Right ventricle myocardium inferior (tissue), 1 donor: ENCODE data around the gene SCML2. TPM values are rescaled to one million over a fixed set of nuclear protein-coding genes. Genes with fewer than 3 reads are reported as not detected.
"Not testable (repeated sequence)": the region's sequence is repeated elsewhere in the genome, so short reads cannot be mapped to it uniquely, and the experiment has no call there.

Experiments used
- ATAC-seq: fragments of 200-7000 bp; cut with Tn5 transposase; one replicate; pipeline ENCODE4 v1.9.1; 2020; ENCODE audit warnings: mild to moderate bottlenecking, moderate library complexity
- DNase-seq: peaks from one replicate; pipeline ENCODE4 v3.0.0; 2021; ENCODE audit errors: missing footprints
- intact Hi-C: fragments of 100-400 bp; cut with DNase I; formaldehyde crosslinking; loops from one replicate; pipeline ENCODE4 v1.11.0; 2022
- total RNA-seq: library from RNA; stranded (reverse); fragmentation: NEBNext Ultra II Directional; extraction: Animal tissue kit (Norgen Biotek cat#: 25700); gene quantifications from one replicate; pipeline ENCODE4 v1.2.1, GENCODE V29; 2021
- donor health status: DM: no; HTN: yes; CAD: no; lungs with severe emphysema.

The SCML2 gene
- total RNA-seq, 1 donor from 2014 or later: 1.4 TPM

- no peak for ATAC-seq
- intact Hi-C loops: no loop called here
- DNase-seq: no peak
Observed at GRCh38 chrX:18286322-18286831, 68.1 kb downstream of the SCML2 start.

GRCh38 chrX:18278449-18278848 is 76.0 kb downstream of the SCML2 start:
- intact Hi-C loops: no loop called here
- DNase-seq (no peak), ATAC-seq (no peak)

GRCh38 chrX:18272222-18272621 is 82.3 kb downstream of the SCML2 start:
- ATAC-seq (no peak), DNase-seq (no peak)
- intact Hi-C loops: no loop called here

GRCh38 chrX:18271725-18272124 is 82.8 kb downstream of the SCML2 start:
- no peak for ATAC-seq
- intact Hi-C loops: no loop called here

GRCh38 chrX:18271309-18271708 is 83.2 kb downstream of the SCML2 start:
- intact Hi-C loops: no loop called here
- DNase-seq (no peak), ATAC-seq (no peak)

More at GRCh38 chrX:18271725-18272124, 82.8 kb downstream of the SCML2 start:
- no peak for DNase-seq

GRCh38 chrX:18255059-18255458 is 99.4 kb downstream of the SCML2 start:
- no peak for ATAC-seq
- no peak for DNase-seq
- intact Hi-C loops: no loop called here

GRCh38 chrX:18252644-18253359 is 101.7 kb downstream of the SCML2 start:
- DNase-seq: no peak
- no peak for ATAC-seq
- intact Hi-C loops: no loop called here

- ATAC-seq, DNase-seq, intact Hi-C loops: not testable (repeated sequence)
Observed at GRCh38 chrX:18229646-18230045, 124.8 kb downstream of the SCML2 start.

GRCh38 chrX:18228069-18228468 is 126.4 kb downstream of the SCML2 start:
- intact Hi-C loops: no loop called here
- DNase-seq: no peak
- ATAC-seq: no peak

- ATAC-seq (no peak), DNase-seq (no peak)
- intact Hi-C loops: no loop called here
Observed at GRCh38 chrX:18227458-18227857, 127.0 kb downstream of the SCML2 start.

GRCh38 chrX:18220786-18221185 is 133.7 kb downstream of the SCML2 start, which contains the start of gene BEND2:
TSS of gene BEND2 (minus strand) at chrX:18220886. CDS start at chrX:18220750, 136 bp downstream.
- intact Hi-C loops: no loop called here
- ATAC-seq (no peak), DNase-seq (no peak)

- ATAC-seq (no peak), DNase-seq (no peak)
- intact Hi-C loops: no loop called here
Observed at GRCh38 chrX:18210470-18210869, 144.0 kb downstream of the SCML2 start.

GRCh38 chrX:18206657-18207056 is 147.8 kb downstream of the SCML2 start:
- intact Hi-C loops: loop anchor here (10.0 kb wide), 3 partner anchors 262 to 422 kb away; no protein-coding TSS in a partner anchor
- DNase-seq: no peak
- ATAC-seq: no peak

- intact Hi-C loops: loop anchor here (10.0 kb wide), 3 partner anchors 259 to 419 kb away; no protein-coding TSS in a partner anchor
- ATAC-seq (no peak), DNase-seq (no peak)
Observed at GRCh38 chrX:18203631-18204030, 150.9 kb downstream of the SCML2 start.

GRCh38 chrX:18194688-18195087 is 159.8 kb downstream of the SCML2 start:
- no peak for ATAC-seq
- no peak for DNase-seq
- intact Hi-C loops: no loop called here

Other genes starting within 250 kb of the SCML2 start
- not detected for gene BEND2, start 133.8 kb downstream of the SCML2 start, total RNA-seq
- 8.1 TPM for gene CDKL5, start 70.9 kb upstream of the SCML2 start, total RNA-seq